ENCODE measurements around the gene PPP1CB.

The PPP1CB gene

DNA sequence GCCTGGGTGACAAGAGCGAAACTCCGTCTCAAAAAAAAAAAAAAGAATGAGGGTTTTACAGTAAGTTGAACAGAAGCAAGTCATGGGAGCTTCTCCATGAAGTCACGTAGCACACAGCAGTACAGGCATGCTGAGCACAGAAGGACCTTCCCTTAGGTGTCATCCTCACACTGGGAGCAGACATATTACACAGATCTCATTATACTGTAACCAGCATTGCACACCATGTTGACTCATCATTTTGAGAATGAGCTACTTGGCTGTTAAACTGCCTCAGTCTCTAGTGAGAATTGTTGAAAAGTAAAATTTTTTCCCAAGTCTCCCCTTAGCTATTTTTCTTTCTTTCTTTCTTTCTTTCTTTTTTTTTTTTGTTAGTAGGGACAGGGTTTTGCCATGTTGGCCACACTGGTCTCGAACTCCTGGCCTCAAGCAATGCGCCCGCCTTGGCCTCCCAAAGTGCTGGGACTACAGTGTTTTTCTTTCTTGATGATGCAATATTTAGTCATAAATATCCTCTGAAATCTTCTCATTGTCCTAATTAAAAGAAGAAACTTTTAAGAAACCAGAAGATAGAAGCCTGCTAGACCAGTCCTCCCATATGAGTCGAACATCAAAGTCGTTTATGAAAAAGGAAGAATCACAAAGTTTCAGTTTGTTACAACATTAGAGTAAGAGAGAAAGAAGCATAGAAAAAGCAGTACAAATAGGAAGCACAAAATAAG is 37.9 kb upstream of the PPP1CB start:
- Histone ChIP-seq H3K9me3 (replicated peaks in 1 of 11) (no peaks in the 10 kb centered on the region; a peak in 1 of 22 replicates), H3K27ac (peak overlapping the region in 5 of 11 experiments; percentile 52 to 99 (median 93); a peak in 8 of 22 replicates), H3K4me2 (peak overlapping the region in 5 of 11 experiments; percentile 4 to 78 (median 70); a peak in 8 of 22 replicates), H3K36me3 (no peaks in the 10 kb centered on the region), H3K4me3 (no peak overlapping the region), H3K27me3 (no peaks in the 10 kb centered on the region), H4K20me1 (no peaks in the 10 kb centered on the region), H3K9ac (peak overlapping the region in 2 of 11 experiments; percentile 37 to 78; a peak in 2 of 22 replicates), H3K4me1 (peaks cover 23 to 62% (median 42%) of the 10 kb centered on the region in 10 experiments)
- peak in 4 of 11 experiments; percentile 20 to 68 (median 52); a peak in 5 of 22 replicates for TF ChIP-seq Cebpa-rat (IDR thresholded peaks at IDR 0.05)

GRCh38 chr2:28716265-28716865 is 35.3 kb upstream of the PPP1CB start:
- peak overlapping the region in 10 of 11 experiments; percentile 63 to 82 (median 74); a peak in 19 of 22 replicates for H3K9ac ChIP-seq
- no peaks in the 10 kb centered on the region for H4K20me1 ChIP-seq
- peaks cover 0 to 7% (median 0%) of the 10 kb centered on the region in 11 experiments; a peak in 5 of 22 replicates for H3K9me3 ChIP-seq (replicated peaks in 1 of 11)
- TF ChIP-seq Cebpa-rat (IDR thresholded peaks at IDR 0.05): peak in 10 of 11 experiments; percentile 33 to 94 (median 70); a peak in 16 of 22 replicates
- H3K36me3 ChIP-seq: no peaks in the 10 kb centered on the region
- no peak overlapping the region for H3K4me3 ChIP-seq
- no peaks in the 10 kb centered on the region for H3K27me3 ChIP-seq
- H3K4me1 ChIP-seq: peaks cover 23 to 72% (median 45%) of the 10 kb centered on the region in 10 experiments
- peak overlapping the region; percentile 64 to 99 (median 91) for H3K27ac ChIP-seq
- H3K4me2 ChIP-seq: peak overlapping the region; percentile 49 to 83 (median 68)

DNA sequence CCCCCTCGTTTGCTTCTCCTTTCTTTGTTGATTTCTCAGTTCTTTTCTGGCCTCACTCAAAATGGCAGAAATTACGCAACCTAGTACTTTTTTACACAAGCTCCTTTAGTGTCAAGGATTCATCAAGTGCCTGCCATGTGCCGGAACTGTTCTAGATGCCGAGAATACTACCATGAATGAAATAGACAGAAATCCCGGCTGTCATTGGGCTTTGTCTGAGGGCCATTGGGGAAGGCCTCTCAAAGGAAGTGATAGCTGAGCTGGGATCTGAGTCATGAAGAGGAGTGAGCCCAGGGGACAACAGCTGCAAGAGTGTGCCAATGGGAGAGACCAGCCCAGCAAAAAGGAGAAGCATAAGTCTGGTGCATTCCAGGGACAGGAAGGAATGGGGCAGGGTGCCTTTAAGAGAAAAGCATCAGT is 34.3 kb upstream of the PPP1CB start:
- Histone ChIP-seq H3K4me2 (peak overlapping the region; percentile 49 to 83 (median 65)), H3K27ac (peak overlapping the region; percentile 64 to 99 (median 91)), H3K36me3 (no peaks in the 10 kb centered on the region), H3K9ac (peak overlapping the region; percentile 2 to 82 (median 74); a peak in 20 of 22 replicates), H3K4me3 (no peak overlapping the region), H3K27me3 (no peaks in the 10 kb centered on the region), H3K4me1 (peaks cover 23 to 75% (median 45%) of the 10 kb centered on the region in 10 experiments), H4K20me1 (no peaks in the 10 kb centered on the region), H3K9me3 (replicated peaks in 1 of 11) (peaks cover 0 to 7% (median 0%) of the 10 kb centered on the region in 11 experiments; a peak in 5 of 22 replicates)
- peak; percentile 21 to 94 (median 83); a peak in 18 of 22 replicates for TF ChIP-seq Cebpa-rat (IDR thresholded peaks at IDR 0.05)

DNA sequence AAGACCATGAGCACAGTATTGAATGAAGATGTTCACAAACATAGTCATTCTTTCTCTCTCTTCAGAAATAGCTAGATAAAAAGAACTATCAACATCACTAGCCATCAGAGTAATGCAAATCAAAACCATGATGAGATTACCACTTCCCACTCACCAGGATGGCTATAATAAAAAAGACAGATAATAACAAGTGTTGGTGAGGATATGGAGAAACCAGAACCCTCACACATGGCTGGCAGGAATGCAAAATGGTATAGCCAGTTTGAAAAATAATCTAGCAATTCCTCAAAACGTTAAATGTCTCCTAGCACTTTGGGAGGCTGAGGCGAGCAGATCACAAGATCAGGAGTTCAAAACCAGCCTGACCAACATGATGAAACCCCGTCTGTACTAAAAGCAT is 31.3 kb upstream of the PPP1CB start:
- no peaks in the 10 kb centered on the region for H4K20me1 ChIP-seq
- no peak overlapping the region for H3K4me3 ChIP-seq
- no peak overlapping the region for H3K27ac ChIP-seq
- no peaks in the 10 kb centered on the region for H3K27me3 ChIP-seq
- no peaks in the 10 kb centered on the region for H3K36me3 ChIP-seq
- no peak overlapping the region for H3K9ac ChIP-seq
- TF ChIP-seq Cebpa-rat (IDR thresholded peaks at IDR 0.05): no peak
- peaks cover 0 to 7% (median 0%) of the 10 kb centered on the region in 11 experiments; a peak in 5 of 22 replicates for H3K9me3 ChIP-seq (replicated peaks in 1 of 11)
- peaks cover 23 to 65% (median 36%) of the 10 kb centered on the region in 10 experiments for H3K4me1 ChIP-seq
- no peak overlapping the region for H3K4me2 ChIP-seq

DNA sequence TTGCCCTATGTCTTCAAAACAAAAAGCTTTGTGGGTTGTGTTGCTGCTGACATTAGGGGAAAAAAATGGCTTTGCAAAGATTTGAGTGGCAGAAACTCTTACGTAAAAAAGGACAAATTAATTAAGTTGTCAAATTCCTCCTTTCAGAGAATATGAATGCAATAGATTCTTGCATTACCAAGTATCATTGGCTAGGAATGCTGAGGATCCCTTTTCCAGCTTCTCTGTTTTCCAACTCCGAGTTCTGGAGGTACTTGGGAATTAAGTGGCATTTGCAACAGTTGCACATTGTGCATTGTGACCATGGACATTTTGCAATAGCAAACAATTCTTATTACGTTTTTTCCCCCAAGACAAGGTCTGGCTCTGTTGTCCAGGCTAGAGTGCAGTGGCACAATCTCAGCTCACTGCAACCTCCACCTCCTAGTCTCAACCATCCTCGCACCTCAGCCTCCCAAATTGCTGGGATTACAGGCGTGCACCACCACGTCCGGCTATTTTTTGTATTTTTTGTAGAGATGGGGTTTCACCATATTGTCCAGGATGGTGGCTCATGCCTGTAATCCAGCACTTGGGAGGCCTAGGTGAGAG is 29.9 kb upstream of the PPP1CB start:
- Histone ChIP-seq H3K9ac (no peak overlapping the region), H3K4me3 (no peak overlapping the region), H3K9me3 (replicated peaks in 1 of 11) (peaks cover 0 to 7% (median 0%) of the 10 kb centered on the region in 11 experiments; a peak in 4 of 22 replicates), H3K36me3 (no peaks in the 10 kb centered on the region), H3K4me2 (peak overlapping the region in 2 of 11 experiments; percentile 21 to 27; a peak in 2 of 22 replicates), H3K27me3 (no peaks in the 10 kb centered on the region), H4K20me1 (no peaks in the 10 kb centered on the region), H3K4me1 (peaks cover 11 to 55% (median 22%) of the 10 kb centered on the region in 10 experiments), H3K27ac (no peak overlapping the region)
- TF ChIP-seq Cebpa-rat (IDR thresholded peaks at IDR 0.05): no peak

DNA sequence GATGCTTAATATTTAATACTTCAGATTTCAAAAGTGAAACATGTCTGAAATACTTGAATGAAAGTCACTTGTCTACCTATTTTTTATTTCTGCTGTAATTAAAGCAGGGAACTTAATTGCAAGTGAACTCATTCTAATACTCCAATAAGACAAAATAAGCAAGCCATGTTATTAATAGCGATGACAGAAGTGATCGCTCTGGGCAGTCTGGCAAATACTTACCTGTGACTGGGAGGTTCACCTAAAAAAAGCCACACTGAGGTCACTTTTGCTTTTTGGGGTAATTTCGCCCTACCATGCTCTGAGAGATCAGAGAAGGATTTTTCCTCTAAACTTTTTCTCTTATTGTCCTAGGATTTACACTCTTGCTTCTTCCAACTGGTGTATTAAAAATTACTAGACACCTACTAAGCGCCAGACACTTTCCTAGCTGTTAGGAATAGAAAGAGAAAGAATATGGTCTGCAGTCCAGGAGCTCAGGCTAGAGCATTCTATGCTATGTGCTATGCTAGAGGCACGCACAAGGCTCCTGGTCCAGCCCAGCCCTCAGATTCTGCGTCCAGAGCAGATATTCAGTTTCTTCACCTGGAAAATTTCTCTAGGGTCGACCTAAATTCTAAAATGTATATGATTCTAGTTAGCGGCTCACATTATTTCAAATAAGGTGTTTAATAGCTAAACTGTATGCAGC is 26.5 kb upstream of the PPP1CB start:
- Histone ChIP-seq H3K36me3 (no peaks in the 10 kb centered on the region), H3K27ac (no peak overlapping the region), H3K4me1 (peaks cover 0 to 26% (median 0%) of the 10 kb centered on the region in 10 experiments; a peak in 5 of 20 replicates), H3K4me2 (peak overlapping the region in 1 of 11 experiments; percentile 53; a peak in 1 of 22 replicates), H3K9me3 (replicated peaks in 1 of 11) (peaks cover 0 to 4% (median 0%) of the 10 kb centered on the region in 11 experiments; a peak in 4 of 22 replicates), H4K20me1 (no peaks in the 10 kb centered on the region), H3K9ac (no peak overlapping the region), H3K27me3 (no peaks in the 10 kb centered on the region), H3K4me3 (no peak overlapping the region)
- no peak for TF ChIP-seq Cebpa-rat (IDR thresholded peaks at IDR 0.05)

- H3K27me3 ChIP-seq: no peaks in the 10 kb centered on the region
- no peak for TF ChIP-seq Cebpa-rat (IDR thresholded peaks at IDR 0.05)
- peaks cover 0 to 22% (median 0%) of the 10 kb centered on the region in 10 experiments; a peak in 5 of 20 replicates for H3K4me1 ChIP-seq
- no peaks in the 10 kb centered on the region for H3K36me3 ChIP-seq
- no peak overlapping the region for H3K4me3 ChIP-seq
- no peaks in the 10 kb centered on the region for H4K20me1 ChIP-seq
- H3K27ac ChIP-seq: no peak overlapping the region
- H3K9me3 ChIP-seq (replicated peaks in 1 of 11): no peaks in the 10 kb centered on the region
- no peak overlapping the region for H3K9ac ChIP-seq
- no peak overlapping the region for H3K4me2 ChIP-seq
Observed at GRCh38 chr2:28726177-28726576, 25.5 kb upstream of the PPP1CB start.

DNA sequence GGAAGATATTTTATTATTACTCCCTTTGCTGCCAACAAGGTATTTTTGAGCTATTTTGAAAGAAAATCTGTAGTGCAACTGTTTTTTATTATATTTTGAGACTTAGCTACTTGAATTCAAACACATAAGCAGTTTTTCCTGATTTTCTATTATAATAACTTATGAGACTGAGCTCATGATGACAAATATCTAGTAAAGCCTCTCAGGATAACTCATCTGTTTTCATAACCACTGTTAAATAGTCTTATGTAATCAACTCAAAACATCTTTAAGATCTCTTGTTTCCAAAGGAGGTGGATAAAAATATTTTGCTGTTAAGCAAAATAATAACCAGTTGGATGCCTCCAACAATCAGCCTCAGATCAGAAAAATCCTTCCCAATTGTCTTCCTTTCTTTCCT is 21.9 kb upstream of the PPP1CB start:
- H3K4me2 ChIP-seq: no peak overlapping the region
- no peak overlapping the region for H3K27ac ChIP-seq
- no peaks in the 10 kb centered on the region for H3K9me3 ChIP-seq (replicated peaks in 1 of 11)
- no peaks in the 10 kb centered on the region for H4K20me1 ChIP-seq
- no peaks in the 10 kb centered on the region for H3K27me3 ChIP-seq
- no peak for TF ChIP-seq Cebpa-rat (IDR thresholded peaks at IDR 0.05)
- H3K9ac ChIP-seq: no peak overlapping the region
- peaks cover 0 to 2% (median 0%) of the 10 kb centered on the region in 10 experiments; a peak in 2 of 20 replicates for H3K4me1 ChIP-seq
- H3K36me3 ChIP-seq: no peaks in the 10 kb centered on the region
- H3K4me3 ChIP-seq: no peak overlapping the region

All from BLaER1 treated with 17β-estradiol and CSF1 and Interleukin-3, amounts not matched to agents 10 nM and 100 nM (cell line).